ENCODE data around the gene CLEC20A.

CLEC20A gene

GRCh38 chr1:178528953-178529335 lies 32.2 kb upstream of the CLEC20A start:
- no peak overlapping the region for H3K4me3 ChIP-seq (ENCODE audit: extremely low read depth, insufficient read depth, low read length, poor library complexity, severe bottlenecking)
- H3K36me3 ChIP-seq (ENCODE audit: control insufficient read depth, insufficient read depth, low read length), result no peaks in the 10 kb centered on the region
- H3K9me3 ChIP-seq (ENCODE audit: control insufficient read depth, low read length), result no peaks in the 10 kb centered on the region
- H3K27ac ChIP-seq (ENCODE audit: low read depth, low read length, severe bottlenecking), result no peak overlapping the region
- 93 to 98% methylated on average over 2 to 4 of the region's 4 CpGs for WGBS, 2 experiments (ENCODE audit: insufficient coverage in 2 of 2)
- H3K4me1 ChIP-seq (ENCODE audit: control insufficient read depth, insufficient read depth, low read length, poor library complexity, severe bottlenecking), result peaks cover 3% of the 10 kb centered on the region

GRCh38 chr1:178528228-178528952 lies 31.6 kb upstream of the CLEC20A start:
- no peak overlapping the region for H3K27ac ChIP-seq (ENCODE audit: low read depth, low read length, severe bottlenecking)
- H3K9me3 ChIP-seq (ENCODE audit: control insufficient read depth, low read length), result no peaks in the 10 kb centered on the region
- 87 to 90% methylated on average over 10 of the region's 10 CpGs for WGBS, 2 experiments (ENCODE audit: insufficient coverage in 2 of 2)
- H3K4me1 ChIP-seq (ENCODE audit: control insufficient read depth, insufficient read depth, low read length, poor library complexity, severe bottlenecking), result peaks cover 3% of the 10 kb centered on the region
- H3K36me3 ChIP-seq (ENCODE audit: control insufficient read depth, insufficient read depth, low read length), result no peaks in the 10 kb centered on the region
- no peak overlapping the region for H3K4me3 ChIP-seq (ENCODE audit: extremely low read depth, insufficient read depth, low read length, poor library complexity, severe bottlenecking)

- H3K27ac ChIP-seq (ENCODE audit: low read depth, low read length, severe bottlenecking), result no peak overlapping the region
- 97% methylated on average over 2 to 3 of the region's 4 CpGs for WGBS, 2 experiments (ENCODE audit: insufficient coverage in 2 of 2)
These were observed 30.4 kb upstream of the CLEC20A start for GRCh38 chr1:178527117-178527516.

GRCh38 chr1:178521241-178521640 lies 24.5 kb upstream of the CLEC20A start:
- 87 to 90% methylated on average over 3 of the region's 4 CpGs for WGBS, 2 experiments (ENCODE audit: insufficient coverage in 2 of 2)
- Histone ChIP-seq H3K9me3 (ENCODE audit: control insufficient read depth, low read length) (no peaks in the 10 kb centered on the region), H3K27ac (ENCODE audit: low read depth, low read length, severe bottlenecking) (no peak overlapping the region), H3K36me3 (ENCODE audit: control insufficient read depth, insufficient read depth, low read length) (no peaks in the 10 kb centered on the region), H3K4me3 (ENCODE audit: extremely low read depth, insufficient read depth, low read length, poor library complexity, severe bottlenecking) (no peak overlapping the region), H3K4me1 (ENCODE audit: control insufficient read depth, insufficient read depth, low read length, poor library complexity, severe bottlenecking) (no peaks in the 10 kb centered on the region)

More at GRCh38 chr1:178527117-178527516, 30.4 kb upstream of the CLEC20A start:
- Histone ChIP-seq H3K4me3 (ENCODE audit: extremely low read depth, insufficient read depth, low read length, poor library complexity, severe bottlenecking) (no peak overlapping the region), H3K36me3 (ENCODE audit: control insufficient read depth, insufficient read depth, low read length) (no peaks in the 10 kb centered on the region), H3K4me1 (ENCODE audit: control insufficient read depth, insufficient read depth, low read length, poor library complexity, severe bottlenecking) (peaks cover 3% of the 10 kb centered on the region), H3K9me3 (ENCODE audit: control insufficient read depth, low read length) (no peaks in the 10 kb centered on the region)

- Histone ChIP-seq H3K4me3 (ENCODE audit: extremely low read depth, insufficient read depth, low read length, poor library complexity, severe bottlenecking) (no peak overlapping the region), H3K9me3 (ENCODE audit: control insufficient read depth, low read length) (no peaks in the 10 kb centered on the region), H3K36me3 (ENCODE audit: control insufficient read depth, insufficient read depth, low read length) (no peaks in the 10 kb centered on the region), H3K27ac (ENCODE audit: low read depth, low read length, severe bottlenecking) (no peak overlapping the region), H3K4me1 (ENCODE audit: control insufficient read depth, insufficient read depth, low read length, poor library complexity, severe bottlenecking) (no peaks in the 10 kb centered on the region)
- WGBS, 2 experiments (ENCODE audit: insufficient coverage in 2 of 2), result 89 to 91% methylated on average over 10 of the region's 11 CpGs
These were observed 24.0 kb upstream of the CLEC20A start for GRCh38 chr1:178520803-178521202.

GRCh38 chr1:178518894-178519293 lies 22.1 kb upstream of the CLEC20A start:
- Histone ChIP-seq H3K36me3 (ENCODE audit: control insufficient read depth, insufficient read depth, low read length) (no peaks in the 10 kb centered on the region), H3K4me3 (ENCODE audit: extremely low read depth, insufficient read depth, low read length, poor library complexity, severe bottlenecking) (no peak overlapping the region), H3K9me3 (ENCODE audit: control insufficient read depth, low read length) (no peaks in the 10 kb centered on the region), H3K27ac (ENCODE audit: low read depth, low read length, severe bottlenecking) (no peak overlapping the region), H3K4me1 (ENCODE audit: control insufficient read depth, insufficient read depth, low read length, poor library complexity, severe bottlenecking) (no peaks in the 10 kb centered on the region)
- 90 to 93% methylated on average over 3 to 4 of the region's 4 CpGs for WGBS, 2 experiments (ENCODE audit: insufficient coverage in 2 of 2)

GRCh38 chr1:178516110-178516509 lies 19.3 kb upstream of the CLEC20A start:
- no peaks in the 10 kb centered on the region for H3K9me3 ChIP-seq (ENCODE audit: control insufficient read depth, low read length)
- H3K27ac ChIP-seq (ENCODE audit: low read depth, low read length, severe bottlenecking), result no peak overlapping the region
- 95 to 100% methylated on average over 1 to 3 of the region's 4 CpGs for WGBS, 2 experiments (ENCODE audit: insufficient coverage in 2 of 2)
- no peaks in the 10 kb centered on the region for H3K36me3 ChIP-seq (ENCODE audit: control insufficient read depth, insufficient read depth, low read length)
- H3K4me1 ChIP-seq (ENCODE audit: control insufficient read depth, insufficient read depth, low read length, poor library complexity, severe bottlenecking), result no peaks in the 10 kb centered on the region
- no peak overlapping the region for H3K4me3 ChIP-seq (ENCODE audit: extremely low read depth, insufficient read depth, low read length, poor library complexity, severe bottlenecking)

GRCh38 chr1:178513278-178513983 lies 16.7 kb upstream of the CLEC20A start:
- 87 to 88% methylated on average over 10 to 11 of the region's 14 CpGs for WGBS, 2 experiments (ENCODE audit: insufficient coverage in 2 of 2)
- Histone ChIP-seq H3K27ac (ENCODE audit: low read depth, low read length, severe bottlenecking) (no peak overlapping the region), H3K4me1 (ENCODE audit: control insufficient read depth, insufficient read depth, low read length, poor library complexity, severe bottlenecking) (no peaks in the 10 kb centered on the region), H3K36me3 (ENCODE audit: control insufficient read depth, insufficient read depth, low read length) (no peaks in the 10 kb centered on the region), H3K4me3 (ENCODE audit: extremely low read depth, insufficient read depth, low read length, poor library complexity, severe bottlenecking) (no peak overlapping the region), H3K9me3 (ENCODE audit: control insufficient read depth, low read length) (no peaks in the 10 kb centered on the region)

- WGBS, 2 experiments (ENCODE audit: insufficient coverage in 2 of 2), result 94% methylated on average over 15 to 19 of the region's 19 CpGs
- H3K27ac ChIP-seq (ENCODE audit: low read depth, low read length, severe bottlenecking), result no peak within 1 kb of the TSS
These were observed 16.0 kb upstream of the CLEC20A start, which contains the start of gene TEX35 for GRCh38 chr1:178512566-178513277. TEX35 (plus strand) TSS chr1:178513109; CDS start chr1:178513189, 80 bp downstream.

GRCh38 chr1:178510155-178510554 lies 13.4 kb upstream of the CLEC20A start:
- Histone ChIP-seq H3K36me3 (ENCODE audit: control insufficient read depth, insufficient read depth, low read length) (no peaks in the 10 kb centered on the region), H3K4me3 (ENCODE audit: extremely low read depth, insufficient read depth, low read length, poor library complexity, severe bottlenecking) (no peak overlapping the region), H3K4me1 (ENCODE audit: control insufficient read depth, insufficient read depth, low read length, poor library complexity, severe bottlenecking) (no peaks in the 10 kb centered on the region), H3K27ac (ENCODE audit: low read depth, low read length, severe bottlenecking) (no peak overlapping the region), H3K9me3 (ENCODE audit: control insufficient read depth, low read length) (no peaks in the 10 kb centered on the region)
- whole genome bisulfite sequencing, 2 experiments (ENCODE audit: insufficient coverage in 2 of 2), result 94 to 100% methylated on average over 3 to 4 of the region's 4 CpGs

More at GRCh38 chr1:178512566-178513277, 16.0 kb upstream of the CLEC20A start, which contains the start of gene TEX35:
- Histone ChIP-seq H3K4me1 (ENCODE audit: control insufficient read depth, insufficient read depth, low read length, poor library complexity, severe bottlenecking) (no peaks in the 10 kb centered on the region), H3K36me3 (ENCODE audit: control insufficient read depth, insufficient read depth, low read length) (no peaks in the 10 kb centered on the region), H3K4me3 (ENCODE audit: extremely low read depth, insufficient read depth, low read length, poor library complexity, severe bottlenecking) (no peak within 1 kb of the TSS), H3K9me3 (ENCODE audit: control insufficient read depth, low read length) (no peaks in the 10 kb centered on the region)
